ENCODE results near the gene RELA.
A peak's percentile ranks its signal among the peaks of the same experiment; 100 is the strongest.
"Not testable (repeated sequence)": the region's sequence is repeated elsewhere in the genome, so short reads cannot be mapped to it uniquely, and the experiment has no call there.

Gene RELA

DNA sequence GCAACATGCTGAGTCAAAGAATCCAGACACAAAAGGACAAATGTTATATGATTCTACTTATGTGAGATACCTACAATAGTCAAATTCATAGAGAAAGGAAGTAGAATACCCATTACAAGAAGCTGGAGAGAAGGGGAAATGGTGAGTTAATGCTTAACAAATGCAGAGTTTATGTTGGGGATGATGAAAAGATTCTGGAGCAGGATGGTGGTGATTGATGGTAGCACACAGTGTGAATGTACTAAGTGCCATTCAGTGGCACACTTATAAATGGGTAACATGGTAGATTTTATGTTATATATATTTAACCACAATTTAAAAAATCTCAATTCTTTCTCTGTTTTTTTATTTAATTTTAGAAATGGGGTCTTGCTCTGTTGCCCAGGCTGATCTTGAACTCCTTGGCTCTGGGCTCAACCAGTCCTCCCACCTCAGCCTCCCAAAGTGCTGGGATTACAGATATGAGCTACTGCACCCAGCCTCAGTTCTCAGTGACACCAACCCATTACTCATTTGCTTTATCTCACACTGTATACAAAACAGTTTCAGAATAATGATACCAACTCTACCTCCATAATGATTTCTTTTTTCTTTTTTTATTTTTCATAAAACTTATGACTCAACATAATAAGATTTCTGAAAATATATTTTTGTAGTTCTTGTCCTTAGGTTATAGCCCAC, 9.6 kb upstream of the RELA start:
- no peak for DNase-seq (ENCODE audit: low read depth)

- DNase-seq (ENCODE audit: low read depth) = peak; percentile 68
These were observed 1.0 kb upstream of the RELA start for GRCh38 chr11:65663639-65664200.

DNA sequence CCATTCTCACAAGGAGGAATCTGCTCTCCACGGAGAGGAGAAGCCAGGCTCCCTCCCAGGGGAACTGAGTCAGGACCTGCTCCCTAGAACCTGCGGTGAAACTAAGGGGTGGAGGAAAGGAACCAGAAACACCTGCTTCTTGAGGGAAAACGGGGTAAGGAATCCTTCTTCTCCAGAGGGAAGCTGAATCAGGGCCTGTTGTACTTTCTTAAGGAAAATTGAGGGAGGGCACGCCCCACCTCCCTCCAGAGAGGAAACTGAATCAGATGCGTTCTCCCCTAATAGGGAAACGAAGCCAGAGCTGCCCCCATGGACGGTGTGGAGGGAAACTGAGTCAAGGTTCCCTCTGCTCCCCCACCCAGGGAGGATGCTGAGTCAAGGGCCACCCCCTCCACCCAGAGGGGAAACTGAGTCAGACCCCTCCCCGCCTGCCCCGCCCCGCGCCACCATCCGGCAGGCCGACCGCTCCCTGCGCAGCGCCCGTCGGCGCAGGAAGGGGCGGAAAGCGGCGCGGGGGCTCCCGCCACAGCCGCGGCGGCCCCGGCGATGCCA, 393 bp downstream of the RELA start:
- peak; percentile 38 for DNase-seq (ENCODE audit: low read depth)

DNA sequence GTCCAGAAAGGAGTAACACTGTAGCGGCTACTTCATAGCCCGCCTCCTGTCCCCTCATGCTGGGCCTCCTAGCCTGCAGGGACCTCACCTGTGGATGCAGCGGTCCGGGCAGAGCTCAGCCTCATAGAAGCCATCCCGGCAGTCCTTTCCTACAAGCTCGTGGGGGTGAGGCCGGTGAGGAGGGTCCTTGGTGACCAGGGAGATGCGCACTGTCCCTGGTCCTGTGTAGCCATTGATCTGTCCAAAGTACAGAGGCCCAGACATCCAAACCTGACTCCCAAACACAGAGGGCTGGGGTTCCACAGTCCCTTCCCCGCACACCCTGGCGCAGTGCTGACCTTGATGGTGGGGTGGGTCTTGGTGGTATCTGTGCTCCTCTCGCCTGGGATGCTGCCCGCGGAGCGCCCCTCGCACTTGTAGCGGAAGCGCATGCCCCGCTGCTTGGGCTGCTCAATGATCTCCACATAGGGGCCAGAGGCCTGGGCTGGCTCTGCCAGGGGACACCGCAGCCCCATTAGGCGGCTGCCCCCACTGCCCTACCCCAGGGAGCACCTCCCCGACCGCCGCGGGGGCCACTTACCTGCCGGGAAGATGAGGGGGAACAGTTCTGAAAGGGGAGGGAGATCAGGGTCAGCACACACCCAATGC, 993 bp downstream of the RELA start:
- DNase-seq (ENCODE audit: low read depth) = no peak

GRCh38 chr11:65660908-65661307, 1.8 kb downstream of the RELA start:
- not testable (repeated sequence) for DNase-seq (ENCODE audit: low read depth)

DNA sequence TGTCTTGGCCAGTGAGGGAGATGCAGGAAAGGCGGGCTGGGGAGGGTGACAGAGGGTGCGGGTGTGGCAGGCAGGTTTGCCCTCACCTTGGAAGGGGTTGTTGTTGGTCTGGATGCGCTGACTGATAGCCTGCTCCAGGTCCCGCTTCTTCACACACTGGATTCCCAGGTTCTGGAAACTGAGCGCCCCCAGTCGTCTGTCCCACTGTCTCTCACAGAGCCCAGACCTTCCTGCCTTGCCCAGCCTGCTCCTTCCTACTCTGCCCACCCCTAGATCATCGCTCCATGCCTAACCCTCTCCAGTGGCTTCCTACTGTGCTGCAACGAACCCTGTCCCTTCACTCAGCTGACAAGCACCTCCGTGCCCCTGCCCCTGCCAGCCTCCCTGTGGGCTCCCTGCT, 2.7 kb downstream of the RELA start:
- no peak for DNase-seq (ENCODE audit: low read depth)

DNA sequence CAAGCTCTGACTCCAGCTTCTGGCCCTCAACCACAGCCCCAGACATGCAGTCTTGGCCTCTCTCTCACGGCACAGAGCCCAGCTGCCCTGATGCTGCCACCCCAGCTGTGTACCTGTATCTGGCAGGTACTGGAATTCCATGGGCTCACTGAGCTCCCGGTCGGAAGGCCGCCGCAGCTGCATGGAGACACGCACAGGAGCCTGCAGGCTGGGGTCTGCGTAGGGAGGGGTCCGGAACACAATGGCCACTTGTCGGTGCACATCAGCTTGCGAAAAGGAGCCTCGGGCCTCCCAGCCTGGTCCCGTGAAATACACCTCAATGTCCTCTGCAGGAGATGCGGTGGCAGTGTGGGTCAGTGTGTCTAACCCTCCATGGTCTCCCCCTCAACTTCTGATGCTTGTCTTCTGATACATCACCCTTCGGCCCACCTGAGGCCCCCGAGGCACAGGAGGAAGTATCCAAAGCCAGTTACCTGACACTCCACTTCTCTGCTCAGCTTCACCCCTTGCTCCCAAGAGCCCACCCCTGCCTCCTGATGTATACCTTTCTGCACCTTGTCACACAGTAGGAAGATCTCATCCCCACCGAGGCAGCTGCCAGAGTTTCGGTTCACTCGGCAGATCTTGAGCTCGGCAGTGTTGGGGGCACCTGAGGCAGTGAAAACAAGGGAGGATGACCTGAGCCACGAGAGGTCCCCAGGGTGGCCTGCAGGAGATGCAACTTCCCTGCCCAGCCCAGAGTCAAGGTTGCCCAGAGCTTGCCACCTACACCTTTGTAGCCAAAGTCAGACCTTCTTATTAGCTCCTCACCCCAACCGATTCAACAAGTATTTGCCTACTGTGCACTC, 4.3 kb downstream of the RELA start:
- DNase-seq (ENCODE audit: low read depth) = no peak

GRCh38 chr11:65657426-65657825, 5.3 kb downstream of the RELA start:
- no peak for DNase-seq (ENCODE audit: low read depth)

GRCh38 chr11:65655570-65656332, 7.0 kb downstream of the RELA start:
- no peak for DNase-seq (ENCODE audit: low read depth)

- DNase-seq (ENCODE audit: low read depth) = no peak
These were observed 8.1 kb downstream of the RELA start for GRCh38 chr11:65654375-65655349.

DNA sequence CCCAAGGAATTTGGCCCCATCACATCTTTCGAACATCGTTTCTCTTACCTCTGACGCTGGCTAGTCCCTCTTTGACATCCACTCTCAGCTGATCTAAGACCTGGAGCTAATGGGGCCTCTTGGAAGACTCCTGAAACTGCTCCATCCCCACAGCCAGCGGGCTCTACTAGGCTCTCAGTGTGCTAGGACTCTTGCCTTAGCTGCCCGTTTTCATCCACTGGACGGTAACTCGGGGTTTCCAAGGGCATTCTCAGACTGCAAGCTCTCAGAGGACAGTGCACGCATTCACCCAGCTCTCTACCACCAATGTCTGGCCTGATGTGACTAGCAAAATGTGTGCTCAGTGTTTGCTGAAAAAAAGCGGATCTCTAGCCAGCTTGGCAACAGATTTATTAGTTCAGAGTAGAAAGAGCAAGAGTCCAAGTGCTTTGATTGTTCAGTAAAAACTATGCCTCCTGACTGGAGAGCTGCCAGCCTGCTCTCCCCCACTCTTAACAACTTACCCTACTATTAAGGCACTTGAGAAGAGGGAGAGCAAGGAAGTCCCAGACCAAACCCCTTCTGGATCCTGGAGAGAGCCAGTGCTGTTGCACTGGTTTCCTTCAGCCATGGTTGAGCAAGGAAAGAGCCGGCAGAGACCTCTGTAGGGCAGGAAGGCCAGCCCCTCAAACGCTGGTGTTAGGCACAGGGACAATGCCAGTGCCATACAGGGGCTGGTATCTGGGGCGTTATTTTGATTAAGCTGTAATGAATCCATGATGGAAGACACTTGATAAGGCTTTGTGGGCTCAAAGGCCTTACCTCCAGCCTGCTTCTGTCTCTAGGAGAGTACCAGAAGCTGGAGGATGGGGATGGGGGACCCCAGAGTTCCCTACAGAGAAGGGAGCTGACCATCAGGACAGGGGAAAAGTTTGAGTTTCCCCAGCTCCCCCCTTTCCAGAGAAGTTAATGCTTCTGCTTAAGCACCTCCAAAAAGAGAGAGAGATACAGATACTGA, 9.2 kb downstream of the RELA start:
- DNase-seq (ENCODE audit: low read depth) = no peak

DNA sequence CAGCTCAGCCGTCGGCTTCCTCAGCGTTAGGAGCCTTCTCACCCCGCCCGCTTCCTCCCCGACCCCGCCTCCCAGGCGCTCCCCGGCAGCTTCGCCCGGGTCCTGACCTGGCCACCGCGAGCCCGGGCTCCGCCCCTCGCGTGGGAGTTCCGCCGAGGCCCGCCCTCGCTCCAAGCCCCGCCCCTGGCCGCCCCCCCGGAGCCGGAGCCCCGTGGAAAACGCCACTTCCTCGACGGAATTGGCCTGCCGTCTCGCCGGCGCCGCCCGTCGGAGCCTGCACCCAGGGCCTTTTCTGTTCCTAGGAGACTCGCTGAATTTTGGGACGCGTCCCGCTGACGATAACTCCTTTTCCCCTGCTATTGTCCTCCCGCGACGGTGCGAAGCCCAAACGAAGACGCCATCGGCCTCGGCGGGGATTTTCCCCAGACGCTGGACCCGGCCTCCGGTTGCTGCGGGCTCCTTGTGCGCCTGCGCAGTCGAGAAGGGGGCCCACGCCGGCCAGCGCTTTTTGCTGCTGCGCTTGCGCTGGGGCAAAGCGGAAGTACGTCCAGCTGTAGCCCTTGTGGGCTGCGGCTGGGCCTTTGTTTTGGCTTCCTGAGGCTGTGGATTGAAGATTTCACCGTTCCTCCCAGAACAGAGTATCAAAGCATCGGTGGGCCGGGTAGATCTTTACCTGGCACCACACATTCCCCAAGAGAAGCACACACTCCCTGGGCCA, 10.0 kb downstream of the RELA start:
- DNase-seq (ENCODE audit: low read depth) = peak; percentile 92

- DNase-seq (ENCODE audit: low read depth) = peak; percentile 33
These were observed 10.9 kb downstream of the RELA start for GRCh38 chr11:65651589-65652510.

- DNase-seq (ENCODE audit: low read depth) = no peak
These were observed 11.5 kb downstream of the RELA start for GRCh38 chr11:65651339-65651588.

- no peak for DNase-seq (ENCODE audit: low read depth)
These were observed 12.0 kb downstream of the RELA start for GRCh38 chr11:65650547-65651338.

DNA sequence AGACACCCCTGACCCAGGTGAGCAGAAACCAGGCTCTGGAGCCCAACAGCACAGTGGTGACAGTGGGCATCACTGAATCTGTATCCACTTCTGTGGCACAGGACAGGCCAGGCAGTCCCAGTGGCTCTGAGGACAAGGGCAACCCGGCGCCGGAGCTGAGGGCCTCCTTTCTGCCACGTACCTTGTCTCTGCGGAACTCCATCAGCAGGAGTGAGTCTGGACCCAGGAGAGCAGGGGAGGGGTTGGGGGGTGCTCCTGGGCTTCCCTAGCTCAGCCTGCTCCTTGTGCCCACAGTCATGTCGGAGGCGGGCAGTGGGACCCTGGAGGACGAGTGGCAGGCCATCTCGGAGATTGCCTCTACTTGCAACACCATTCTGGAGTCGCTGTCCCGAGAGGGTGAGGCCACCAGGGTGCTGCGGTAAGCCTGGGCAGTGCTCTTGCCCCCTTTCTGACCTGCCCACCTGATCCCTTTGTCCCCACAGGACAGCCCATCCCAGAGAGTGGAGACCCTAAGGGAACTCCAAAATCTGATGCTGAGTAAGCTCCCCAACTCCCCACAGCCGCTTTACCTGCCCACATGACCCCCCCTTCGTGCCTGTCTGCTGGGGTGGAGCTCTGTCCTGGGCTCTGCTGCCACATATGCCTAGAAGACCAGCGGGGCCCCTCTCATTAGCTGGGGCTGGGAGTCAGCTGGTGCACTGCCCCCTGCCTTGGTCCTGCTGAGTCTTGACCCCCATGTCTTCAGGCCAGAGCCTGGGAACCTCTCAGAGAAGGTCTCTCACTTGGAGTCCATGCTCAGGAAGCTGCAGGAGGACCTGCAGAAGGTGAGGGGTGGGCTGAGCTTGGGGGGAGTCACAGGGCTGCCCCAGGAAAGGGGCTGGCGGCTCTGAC, 12.8 kb downstream of the RELA start:
- DNase-seq (ENCODE audit: low read depth) = no peak
